8988T (cell line): ENCODE measurements around the gene HIF1A.
"Not testable (repeated sequence)": the region's sequence is repeated elsewhere in the genome, so short reads cannot be mapped to it uniquely, and the experiment has no call there.

Experiments used
- DNase-seq: peaks from one replicate; pipeline ENCODE4 v3.0.0; 2011

Gene HIF1A

DNA sequence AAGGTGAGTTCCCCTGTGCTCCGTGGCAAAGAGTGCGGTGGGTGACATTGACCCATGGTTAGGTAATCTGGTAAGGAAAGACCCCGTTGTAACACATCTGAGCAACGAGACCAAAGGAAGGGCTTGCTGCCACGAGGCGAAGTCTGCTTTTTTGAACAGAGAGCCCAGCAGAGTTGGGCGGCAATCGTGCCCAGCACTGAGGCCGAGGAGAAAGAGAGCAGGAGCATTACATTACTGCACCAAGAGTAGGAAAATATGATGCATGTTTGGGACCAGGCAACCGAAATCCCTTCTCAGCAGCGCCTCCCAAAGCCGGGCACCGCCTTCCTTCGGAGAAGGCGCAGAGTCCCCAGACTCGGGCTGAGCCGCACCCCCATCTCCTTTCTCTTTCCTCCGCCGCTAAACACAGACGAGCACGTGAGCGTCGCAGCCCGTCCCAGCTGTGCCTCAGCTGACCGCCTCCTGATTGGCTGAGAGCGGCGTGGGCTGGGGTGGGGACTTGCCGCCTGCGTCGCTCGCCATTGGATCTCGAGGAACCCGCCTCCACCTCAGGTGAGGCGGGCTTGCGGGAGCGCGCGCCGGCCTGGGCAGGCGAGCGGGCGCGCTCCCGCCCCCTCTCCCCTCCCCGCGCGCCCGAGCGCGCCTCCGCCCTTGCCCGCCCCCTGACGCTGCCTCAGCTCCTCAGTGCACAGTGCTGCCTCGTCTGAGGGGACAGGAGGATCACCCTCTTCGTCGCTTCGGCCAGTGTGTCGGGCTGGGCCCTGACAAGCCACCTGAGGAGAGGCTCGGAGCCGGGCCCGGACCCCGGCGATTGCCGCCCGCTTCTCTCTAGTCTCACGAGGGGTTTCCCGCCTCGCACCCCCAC lies at the start of gene HIF1A:
HIF1A (plus strand) TSS at position 684 of the 865 bp plus-strand sequence. CDS start 292 bp downstream, outside the sequence.
- peak; percentile 81 for DNase-seq

DNA sequence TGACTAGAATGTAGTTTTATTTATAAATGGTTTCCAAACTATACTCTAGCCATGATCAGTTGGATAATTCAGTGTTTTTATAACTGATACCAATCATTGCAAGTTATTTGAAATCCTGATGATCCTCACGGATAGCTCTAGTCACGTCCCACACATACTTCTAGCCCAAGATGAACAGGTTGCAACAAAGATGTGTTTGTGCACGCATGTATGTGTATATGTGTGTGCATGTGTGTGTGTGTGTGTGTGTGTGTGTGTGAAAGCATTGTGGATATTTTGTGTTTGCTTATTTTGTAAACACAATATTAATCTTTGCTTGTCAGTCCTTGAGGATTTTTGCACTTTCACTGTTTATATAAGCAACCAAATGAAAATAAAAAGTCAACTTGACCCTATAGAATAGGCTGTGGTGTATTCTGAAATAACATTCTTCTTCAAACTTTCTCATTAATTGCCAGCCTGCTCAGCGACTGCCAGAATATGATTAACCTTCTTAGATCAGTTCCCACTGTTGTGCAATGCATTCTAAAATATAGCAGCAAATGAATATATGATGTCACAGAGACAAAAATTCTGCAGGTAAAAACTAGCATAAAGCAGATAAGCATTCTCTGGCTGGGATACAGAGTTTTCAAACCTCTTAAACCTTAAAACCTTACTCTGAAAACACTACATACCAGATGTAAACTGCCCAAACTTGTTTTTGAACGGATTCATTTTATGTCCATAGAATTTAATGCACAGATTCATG lies 48.8 kb upstream of the HIF1A start:
- no peak for DNase-seq

DNA sequence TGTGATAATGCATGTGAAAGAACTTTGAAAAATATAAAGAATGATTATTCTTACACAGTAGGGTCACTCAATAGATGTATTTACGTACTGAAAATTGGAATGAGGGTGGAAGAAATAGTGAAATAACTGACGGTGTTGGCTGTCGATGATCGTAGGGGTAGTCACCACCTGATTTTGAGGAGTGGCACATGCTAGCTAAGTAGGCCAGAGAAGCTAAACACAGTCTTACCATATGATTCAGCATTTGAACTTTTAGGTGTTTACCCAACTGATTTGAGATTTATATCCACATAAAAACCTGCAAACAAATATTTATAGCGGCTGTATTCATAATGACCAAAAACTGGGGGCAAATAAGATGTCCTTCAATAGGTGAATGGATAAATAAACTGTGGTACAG lies 47.6 kb upstream of the HIF1A start:
- DNase-seq = no peak

DNA sequence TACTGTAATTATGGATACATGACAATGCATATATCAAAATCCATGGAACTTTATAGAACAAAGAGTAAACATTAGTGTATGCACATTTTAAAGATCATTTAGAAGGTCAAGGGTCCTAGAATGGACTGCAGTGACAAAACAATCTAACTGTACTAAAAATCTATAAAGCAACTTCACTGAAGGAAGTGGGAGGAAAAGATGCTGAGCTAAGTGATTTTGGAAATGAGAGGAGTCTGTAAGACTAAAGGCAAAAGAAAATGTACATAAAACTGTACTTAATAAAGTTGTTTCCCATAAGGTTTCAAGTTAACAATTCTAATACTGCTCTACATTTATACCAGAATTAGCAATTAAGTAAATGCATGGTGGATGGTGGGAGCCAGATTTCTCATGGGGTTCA lies 46.9 kb upstream of the HIF1A start:
- no peak for DNase-seq

DNA sequence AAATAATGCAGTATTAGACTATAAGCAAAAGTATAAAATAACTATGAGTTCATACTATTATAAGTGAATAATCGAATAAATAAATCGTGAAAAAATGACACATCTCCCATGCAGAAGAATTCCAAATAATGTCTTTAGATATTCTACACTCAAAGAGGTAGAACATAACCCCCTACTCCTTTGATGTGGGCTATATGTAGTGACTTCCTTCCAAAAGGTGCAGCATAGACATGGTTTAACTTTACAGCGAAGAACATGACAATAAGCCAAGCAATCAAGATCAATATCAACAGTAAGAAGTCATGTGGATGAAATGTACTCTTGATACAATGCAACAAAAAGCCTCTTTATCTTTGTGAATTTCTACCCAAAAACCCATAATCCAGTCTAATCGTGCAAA lies 46.0 kb upstream of the HIF1A start:
- DNase-seq = no peak

DNA sequence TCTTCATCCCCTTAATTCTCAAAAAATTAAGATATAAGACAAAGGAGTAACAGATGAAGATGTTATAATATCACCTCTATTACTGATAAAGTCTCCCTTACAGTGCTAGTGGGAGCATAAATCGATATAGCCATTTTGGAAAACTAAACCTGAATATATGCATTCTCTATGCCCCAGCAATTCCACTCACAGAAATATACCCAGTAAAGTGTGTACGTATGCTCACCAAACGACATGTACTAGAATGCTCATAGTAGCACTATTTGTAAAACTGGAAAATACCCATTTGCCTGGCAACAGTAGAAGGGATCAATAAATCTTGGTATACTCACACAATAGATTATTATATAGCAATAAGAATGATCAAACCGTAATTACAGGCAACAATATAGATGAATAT lies 44.0 kb upstream of the HIF1A start:
- DNase-seq = no peak

DNA sequence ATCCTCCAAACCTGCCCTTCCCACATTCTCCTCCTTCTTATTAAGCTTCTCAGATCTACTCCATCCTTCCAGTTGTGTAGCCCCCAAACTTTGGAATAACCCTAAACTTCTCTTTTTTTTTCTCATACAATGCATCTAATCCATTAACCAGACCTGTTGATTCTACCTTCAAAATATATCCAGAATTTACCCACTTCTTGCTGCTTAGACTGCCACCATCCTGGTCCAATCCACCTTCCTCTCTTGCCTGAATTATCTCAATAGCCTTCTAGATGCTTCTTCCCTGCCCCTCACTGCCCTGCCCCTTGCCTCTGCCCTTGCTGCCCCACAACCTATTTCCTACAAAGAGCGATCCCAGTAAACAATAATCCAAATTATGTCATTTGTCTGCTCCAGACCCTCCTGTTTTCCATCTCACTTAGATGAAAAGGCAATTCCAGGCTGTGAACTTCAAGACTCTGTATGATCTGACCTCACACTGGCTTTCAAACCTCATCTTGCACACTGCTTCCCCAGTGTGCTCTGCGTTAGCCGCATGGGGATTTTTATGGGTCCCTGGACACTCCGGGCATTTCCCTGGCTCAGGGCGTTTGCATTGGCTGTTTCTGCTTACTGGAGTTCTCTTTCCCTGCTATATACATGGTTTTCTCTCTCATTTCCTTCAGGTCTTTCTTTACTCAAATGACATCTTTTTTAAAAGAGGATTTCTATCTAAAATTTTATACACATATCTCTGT lies 42.6 kb upstream of the HIF1A start:
- no peak for DNase-seq

DNA sequence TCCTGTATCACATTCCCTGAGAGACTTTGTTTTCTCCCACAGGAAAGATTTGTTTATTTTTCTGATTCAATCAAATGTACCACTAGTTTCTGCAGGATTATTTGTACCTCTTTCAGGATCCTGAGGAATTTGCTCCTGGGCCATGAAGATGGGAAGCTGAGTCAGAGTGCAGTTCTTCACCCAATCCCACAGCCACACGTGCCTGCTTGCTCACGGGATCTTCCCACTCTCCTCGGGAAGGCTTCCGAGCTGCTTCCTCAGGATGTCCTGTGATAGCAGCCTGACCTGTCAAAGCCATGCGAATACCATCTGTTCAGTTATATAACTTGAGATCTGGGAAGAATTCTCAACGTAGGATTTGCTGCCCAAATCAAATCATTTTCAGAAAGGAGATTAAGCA lies 41.8 kb upstream of the HIF1A start:
- DNase-seq = no peak

DNA sequence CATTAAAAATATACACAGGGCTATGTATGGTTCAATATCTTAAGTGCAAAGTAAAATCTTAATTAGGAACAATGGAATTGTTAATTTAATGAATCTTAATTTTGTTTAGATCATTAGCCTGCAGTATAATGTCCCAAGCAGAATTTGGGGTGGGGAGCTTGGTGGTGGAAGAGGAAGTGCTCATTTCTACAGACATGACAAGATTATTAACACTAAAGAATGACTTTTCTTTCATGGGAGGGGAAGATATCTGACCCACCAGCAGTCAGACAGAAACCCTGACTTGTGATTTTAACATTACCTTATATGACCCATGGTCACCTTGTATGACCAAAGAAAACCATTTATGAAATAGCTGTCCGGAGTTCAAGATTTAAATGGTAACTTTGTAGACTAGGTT lies 41.3 kb upstream of the HIF1A start:
- DNase-seq = no peak

DNA sequence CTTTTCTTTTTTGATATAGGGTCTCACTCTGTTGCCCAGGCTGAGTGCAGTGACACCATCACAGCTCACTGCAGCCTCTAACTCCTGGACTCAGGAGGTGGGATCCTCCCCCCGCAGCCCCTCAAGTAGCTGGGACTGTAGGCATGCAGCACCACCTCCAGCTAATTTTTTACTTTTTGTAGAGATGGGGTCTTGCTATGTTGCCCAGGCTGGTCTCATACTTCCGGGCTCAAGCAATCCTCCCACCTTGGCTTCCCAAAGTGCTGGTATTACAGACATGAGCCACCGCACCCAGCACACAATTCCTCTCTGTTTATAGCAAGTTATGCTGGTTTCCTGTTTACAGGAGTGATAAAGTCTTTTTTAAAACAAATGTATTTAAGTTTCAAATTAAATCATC lies 39.5 kb upstream of the HIF1A start:
- no peak for DNase-seq

DNA sequence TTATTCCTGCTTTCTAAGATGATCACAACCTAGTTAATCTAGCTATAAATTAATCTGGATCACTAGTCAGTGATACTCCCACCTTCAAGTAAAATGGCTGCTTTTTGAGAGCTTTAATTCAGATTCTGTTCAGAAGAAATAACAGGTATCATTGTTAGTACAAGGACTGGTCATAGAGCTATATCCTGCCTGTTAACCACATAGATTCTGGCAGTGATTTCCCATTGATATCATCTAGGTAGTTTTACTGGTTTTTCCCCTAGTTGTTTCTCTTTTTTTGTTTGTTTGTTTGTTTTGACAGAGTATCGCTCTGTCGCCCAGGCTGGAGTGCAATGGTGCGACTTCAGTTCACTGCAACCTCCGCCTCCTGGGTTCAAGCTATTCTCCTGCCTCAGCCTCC lies 39.0 kb upstream of the HIF1A start:
- no peak for DNase-seq

DNA sequence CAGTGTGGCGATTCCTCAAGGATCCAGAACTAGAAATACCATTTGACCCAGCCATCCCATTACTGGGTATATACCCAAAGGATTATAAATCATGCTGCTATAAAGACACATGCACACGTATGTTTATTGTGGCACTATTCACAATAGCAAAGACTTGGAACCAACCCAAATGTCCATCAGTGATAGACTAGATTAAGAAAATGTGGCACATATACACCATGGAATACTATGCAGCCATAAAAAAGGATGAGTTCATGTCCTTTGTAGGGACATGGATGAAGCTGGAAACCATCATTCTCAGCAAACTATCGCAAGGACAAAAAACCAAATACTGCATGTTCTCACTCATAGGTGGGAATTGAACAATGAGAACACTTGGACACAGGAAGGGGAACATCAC lies 37.2 kb upstream of the HIF1A start:
- DNase-seq = not testable (repeated sequence)

DNA sequence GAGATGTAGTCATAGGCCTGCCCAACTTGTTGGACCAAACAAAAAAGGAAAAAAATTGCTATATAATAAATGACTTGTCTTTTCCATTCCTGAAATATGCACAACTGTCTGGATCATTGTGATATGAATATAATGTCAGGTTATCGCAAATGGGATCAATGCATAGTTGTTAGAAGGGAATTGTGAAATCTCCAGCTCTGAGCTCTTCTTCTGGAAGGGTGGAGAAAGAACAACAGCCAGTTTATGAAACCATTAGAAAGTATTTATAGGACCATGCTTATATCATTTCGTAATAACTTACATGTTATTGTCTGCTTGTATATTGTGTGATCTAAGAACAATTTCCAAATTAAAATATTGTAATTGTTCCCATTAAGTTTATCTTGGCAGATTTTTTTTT lies 35.7 kb upstream of the HIF1A start:
- no peak for DNase-seq

DNA sequence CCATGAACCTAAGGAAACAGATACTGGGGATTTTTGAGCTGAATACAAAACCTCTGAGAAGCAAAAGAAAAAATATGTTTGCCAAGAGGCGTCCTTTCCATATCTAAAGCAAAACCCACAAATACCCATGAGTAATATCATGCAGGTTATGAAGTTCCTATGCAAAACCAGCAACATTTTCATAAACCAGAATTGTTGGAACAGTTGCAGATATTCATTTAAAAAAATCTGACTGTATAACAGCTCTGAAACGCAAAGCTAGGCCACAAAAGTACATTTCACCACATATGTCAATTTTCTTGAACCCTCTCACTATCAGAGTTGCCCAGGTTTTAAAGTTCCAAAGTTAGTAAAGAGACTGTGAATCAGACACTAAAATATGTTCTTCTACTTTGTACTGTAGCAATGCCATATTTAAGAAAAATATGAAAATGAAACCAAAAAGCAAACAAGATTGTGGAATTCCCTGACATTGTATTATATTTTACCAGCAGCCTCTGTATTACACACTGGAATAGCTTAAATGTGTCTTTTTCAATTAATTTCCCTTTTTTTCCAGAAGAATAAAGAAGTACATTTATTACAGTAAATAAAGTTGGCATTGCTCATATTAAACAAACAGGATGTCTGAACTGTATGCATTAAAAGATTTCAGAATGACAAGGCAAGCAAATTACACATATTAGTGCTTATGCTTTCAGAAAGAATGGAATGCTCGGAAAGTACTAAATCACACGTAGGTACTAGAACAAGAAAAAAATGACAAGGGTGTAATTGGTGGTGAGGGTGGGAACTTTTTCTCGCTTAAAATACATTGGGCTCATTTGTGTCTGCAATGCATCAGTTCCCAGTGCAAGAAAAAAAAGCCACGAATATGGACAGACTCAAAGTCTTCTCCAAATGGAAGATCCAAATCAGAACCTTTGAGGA lies 33.6 kb upstream of the HIF1A start:
- no peak for DNase-seq

DNA sequence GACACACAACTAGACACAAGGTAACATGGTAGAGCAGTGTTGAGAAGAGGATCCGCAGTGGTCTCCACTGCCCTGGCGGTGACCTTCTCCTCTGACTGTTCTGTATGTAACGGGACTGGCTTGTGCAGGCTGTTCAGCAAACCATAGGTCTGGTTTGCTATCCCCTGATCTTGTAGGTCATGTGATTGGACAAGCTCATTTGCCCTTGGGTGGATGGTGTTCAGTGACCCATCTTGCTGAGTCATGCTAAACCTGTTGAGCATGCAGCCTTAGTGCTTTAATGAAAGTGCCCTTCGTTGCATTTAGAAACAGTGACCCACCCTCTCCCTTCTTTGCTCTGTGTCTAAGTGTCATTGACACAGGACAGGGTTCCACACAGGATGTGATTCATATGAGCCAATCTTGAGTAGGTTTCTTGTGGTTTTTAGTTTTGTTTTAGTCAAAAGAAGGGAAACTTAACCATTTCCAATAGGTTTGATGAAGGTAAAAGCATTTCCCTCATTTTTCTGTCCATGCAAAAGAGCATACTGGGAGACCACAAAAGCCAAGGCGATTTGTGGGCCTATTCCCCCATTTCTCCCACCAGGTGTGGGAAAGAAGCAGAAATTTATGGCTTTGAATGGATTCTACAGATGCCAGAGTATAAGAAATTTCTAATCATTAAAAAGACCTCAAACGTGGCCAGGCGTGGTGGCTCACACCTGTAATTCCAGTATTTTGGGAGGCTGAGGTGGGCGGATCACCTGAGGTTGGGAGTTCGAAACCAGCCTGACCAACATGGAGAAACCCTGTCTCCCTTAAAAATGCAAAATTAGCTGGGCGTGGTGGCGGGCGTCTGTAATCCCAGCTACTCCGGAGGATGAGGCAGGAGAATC lies 32.6 kb upstream of the HIF1A start:
- DNase-seq = no peak

DNA sequence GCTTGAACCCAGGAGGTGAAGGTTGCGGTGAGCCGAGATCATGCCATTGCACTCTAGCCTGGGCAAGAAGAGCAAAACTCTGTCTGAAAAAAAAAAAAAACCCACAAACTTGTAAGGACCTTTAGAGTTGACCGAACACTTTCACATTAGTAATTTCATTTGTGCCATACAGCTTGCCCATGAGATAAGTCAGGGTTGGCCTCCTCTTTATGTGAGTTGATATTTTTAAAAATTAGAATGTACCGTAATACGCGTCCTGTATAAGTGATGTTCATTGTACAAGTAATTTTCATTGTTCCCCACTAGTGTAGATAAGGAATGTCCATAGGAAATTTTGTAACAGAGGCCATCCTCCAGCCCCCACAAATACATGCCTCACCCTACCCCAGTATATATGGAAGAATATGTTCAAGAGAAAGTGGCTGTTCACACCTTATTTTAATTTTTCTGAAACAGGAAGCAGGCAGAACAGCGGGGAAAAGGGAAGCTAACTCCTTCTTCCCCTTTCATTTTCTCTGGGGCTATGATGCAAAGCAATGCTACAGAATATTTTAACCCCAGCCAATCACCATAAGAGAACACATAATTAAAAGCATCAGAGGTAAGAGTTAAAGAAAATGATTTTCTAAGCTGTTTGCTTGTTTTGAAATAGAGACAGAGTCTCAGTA lies 31.9 kb upstream of the HIF1A start:
- no peak for DNase-seq

DNA sequence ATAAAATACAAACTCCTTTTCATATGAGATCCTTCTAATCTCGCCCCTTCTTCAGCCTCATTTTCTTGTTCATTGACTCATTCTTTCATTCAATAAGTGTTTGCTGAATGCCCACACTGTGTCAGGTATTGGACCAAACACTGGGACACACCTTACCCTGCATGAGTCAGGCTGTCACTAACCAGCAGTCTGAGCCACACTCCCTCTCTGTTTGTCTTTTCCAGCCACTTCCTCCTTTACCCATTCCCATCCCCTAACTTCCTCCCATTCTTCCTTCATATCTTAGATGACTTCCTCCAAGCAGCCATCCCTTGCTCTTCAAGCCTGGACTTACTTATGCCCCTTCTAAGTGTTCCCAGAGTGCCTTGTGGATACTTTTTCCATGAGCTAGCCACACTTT lies 27.0 kb upstream of the HIF1A start:
- DNase-seq = no peak

DNA sequence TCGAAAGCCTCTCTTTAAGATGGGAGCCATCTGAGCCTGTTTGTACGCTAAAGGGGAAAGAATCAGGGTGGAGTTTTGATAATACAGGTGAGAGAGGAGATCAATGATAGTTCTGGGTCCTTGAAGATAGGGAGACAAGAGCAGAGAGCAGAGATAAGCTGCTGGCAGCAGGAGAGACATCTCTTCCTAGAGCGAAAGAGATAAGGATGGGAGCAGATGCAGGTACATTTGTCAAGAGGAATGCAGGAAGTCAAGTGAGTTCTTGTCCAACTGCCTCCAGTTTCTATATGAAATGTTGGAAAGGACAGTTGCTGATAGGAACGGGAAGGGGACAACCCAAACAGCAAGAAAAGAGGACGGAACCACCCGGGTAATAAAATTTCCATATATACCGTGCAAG lies 24.7 kb upstream of the HIF1A start:
- no peak for DNase-seq

DNA sequence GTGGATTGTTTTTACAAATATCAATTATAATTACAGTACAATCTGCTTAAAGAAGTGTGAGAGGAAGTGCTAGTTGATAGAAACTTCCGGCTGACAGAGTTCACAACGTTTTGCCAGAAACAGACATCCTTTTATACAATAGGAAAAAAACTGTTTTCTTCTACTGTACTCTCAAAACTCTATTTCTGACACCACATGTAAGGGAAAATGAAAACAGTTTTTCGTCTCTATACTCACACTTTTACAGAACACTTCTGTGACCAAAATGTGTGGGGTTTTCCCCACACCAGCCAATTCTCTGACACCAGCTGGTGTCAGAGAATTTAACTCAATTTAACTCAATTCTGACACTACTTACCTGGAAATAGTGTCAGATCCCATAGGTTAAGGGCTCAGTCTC lies 24.2 kb upstream of the HIF1A start:
- DNase-seq = no peak

DNA sequence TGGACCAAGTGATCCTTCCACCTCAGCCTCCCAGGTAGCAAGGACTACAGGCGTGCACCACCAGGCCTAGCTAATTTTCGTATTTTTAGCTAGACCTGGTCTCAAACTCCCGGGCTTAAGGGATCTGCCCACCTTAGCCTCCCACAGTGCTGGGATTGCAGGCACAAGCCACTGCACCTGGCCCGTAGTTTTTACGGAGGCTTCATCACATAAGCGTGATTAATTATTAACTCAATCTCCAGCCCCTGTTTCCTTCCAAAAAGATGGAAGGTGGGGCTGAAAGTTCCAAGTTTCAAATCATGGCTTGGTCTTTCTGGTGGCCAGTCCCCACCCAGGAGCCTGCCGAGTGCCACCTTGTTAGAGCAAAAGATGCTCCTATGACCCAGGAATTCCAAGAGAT lies 22.5 kb upstream of the HIF1A start:
- no peak for DNase-seq

DNA sequence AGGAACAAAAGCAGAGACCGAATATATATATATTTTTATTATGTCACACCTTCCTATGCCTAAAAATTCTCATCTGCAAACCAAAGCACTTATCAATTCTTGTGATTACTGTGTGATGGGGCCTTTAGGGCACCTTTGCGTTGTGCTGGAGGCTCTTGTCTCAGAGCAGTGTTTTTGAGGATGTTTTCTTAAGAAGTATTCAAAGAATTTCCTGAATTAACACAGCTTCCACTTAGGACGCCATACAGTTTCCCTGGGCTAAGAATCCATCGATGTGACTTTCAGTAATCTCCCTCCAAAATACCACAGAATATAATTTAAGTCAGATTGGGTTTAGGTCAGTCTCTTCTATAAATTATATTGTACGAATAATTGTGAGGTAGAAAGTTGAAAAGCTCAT lies 22.0 kb upstream of the HIF1A start:
- DNase-seq = no peak
